HG02981 (cell line): Measurements from ENCODE around the gene DERL2.
"Not testable (repeated sequence)": the region's sequence is repeated elsewhere in the genome, so short reads cannot be mapped to it uniquely, and the experiment has no call there.

Experiments
- ATAC-seq: cut with Tn5 transposase; IDR thresholded peaks from one replicate; pipeline ENCODE4 v1.9.1; 2021; ENCODE audit warnings: mild to moderate bottlenecking, moderate library complexity; ENCODE audit not compliant: unreplicated experiment

The DERL2 gene

DNA sequence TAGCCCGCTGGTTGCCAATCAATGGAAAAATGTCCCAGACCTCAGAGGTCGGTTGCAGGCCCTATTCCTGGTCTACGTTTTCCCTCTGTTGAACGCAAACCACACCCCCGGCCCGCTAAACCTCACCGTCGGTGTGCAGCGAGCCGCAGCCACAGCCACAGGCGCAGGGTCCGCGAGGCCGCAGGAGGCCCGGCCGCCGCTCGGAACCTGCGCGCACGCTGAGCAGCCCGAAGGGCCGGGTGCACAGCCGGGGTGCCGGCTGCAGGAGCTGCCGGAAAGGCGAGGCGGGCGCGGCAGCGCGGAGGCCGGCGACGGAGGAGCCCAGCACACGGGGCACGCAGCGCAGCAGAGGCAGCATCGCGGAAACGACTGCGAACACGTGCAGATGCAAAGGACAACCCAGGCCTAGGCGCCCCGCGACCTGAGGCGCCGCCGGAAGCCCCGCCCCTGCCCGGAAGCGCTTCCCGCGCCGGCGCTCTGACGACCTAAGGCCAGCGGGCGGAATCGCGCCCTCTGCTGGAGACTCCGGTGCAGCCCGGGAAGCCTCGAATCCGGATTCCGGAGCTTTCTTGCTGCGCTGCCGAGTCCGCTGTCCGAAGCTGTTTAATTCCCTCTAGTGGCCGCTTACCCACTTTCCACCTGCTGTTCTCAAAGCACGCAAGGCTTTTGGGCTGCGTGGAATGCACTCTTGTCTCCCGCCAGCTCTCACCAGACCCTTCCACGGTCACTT is 47.1 kb downstream of the DERL2 start, which contains the start of gene C1QBP:
TSS of gene C1QBP (minus strand) at position 440 of the 730 bp plus-strand sequence. CDS start at position 358, 82 bp downstream.
- peak; percentile 73 for ATAC-seq

DNA sequence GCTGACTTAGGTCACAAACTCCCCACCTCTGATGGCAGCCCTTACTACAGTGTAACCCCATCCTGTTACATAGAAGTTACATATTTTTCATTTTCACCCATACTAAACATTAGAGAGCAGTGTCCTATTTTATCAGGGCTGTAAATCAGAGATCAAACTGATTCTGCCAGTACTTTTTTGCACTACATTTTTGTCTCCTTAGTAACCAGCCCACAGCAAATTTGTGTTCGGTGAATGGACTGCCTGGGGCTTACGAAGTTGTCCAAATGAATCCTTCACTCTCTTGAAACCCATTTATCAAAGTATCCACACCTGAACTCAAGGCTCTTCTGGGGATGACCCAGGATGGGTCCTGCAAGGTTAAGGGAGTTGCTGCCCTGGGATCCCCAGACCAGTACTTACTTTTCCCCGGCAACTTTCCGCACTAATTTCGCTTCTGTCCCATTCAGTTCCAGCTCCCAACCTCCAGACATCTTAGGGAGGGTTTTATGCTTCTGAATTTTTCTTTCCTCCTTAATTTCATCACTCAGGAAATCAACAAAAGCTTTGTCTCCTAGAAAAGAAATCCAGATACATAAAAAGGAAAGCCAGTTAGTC is 48.2 kb downstream of the DERL2 start:
- ATAC-seq, result no peak

DNA sequence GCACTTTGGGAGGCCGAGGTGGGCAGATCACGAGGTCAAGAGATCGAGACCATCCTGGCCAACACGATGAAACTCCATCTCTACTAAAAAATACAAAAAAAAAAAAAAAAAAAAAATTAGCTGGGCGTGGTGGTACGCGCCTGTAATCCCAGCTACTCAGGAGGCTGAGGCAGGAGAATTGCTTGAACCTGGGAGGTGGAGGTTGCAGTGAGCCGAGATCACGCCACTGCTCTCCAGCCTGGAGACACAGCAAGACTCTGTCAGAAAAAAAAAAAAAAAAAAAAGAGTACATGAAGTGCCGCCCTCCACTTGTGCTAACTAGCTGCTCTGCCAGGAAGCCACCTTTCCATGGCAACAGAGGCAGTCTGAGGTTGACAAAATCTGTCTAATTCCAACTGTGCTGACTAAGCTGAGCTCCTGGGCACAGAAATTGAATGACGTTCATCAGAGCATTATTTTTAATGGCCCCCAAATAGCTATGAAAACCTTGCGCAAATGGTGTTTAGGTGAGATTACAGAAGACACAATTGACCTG is 50.1 kb downstream of the DERL2 start:
- ATAC-seq, result not testable (repeated sequence)

DNA sequence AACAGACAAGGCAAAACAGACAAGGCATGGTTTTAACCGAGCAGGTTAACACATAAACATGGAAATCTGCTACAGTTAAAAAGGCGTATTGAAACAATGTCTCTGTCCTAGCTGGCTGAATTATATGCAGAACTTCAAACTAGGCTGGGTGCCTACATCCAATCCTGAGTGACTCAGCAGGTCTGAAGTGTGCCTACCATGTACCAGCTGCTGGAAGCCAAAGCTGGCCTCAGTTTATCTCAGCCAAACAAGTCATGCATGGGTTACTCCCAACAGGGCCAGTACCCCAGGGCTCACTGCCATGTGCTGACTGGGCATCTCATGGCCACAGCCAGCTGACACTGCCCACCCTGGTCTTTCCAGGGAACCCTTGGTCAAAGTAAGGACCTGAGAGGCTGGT is 51.0 kb downstream of the DERL2 start:
- no peak for ATAC-seq

DNA sequence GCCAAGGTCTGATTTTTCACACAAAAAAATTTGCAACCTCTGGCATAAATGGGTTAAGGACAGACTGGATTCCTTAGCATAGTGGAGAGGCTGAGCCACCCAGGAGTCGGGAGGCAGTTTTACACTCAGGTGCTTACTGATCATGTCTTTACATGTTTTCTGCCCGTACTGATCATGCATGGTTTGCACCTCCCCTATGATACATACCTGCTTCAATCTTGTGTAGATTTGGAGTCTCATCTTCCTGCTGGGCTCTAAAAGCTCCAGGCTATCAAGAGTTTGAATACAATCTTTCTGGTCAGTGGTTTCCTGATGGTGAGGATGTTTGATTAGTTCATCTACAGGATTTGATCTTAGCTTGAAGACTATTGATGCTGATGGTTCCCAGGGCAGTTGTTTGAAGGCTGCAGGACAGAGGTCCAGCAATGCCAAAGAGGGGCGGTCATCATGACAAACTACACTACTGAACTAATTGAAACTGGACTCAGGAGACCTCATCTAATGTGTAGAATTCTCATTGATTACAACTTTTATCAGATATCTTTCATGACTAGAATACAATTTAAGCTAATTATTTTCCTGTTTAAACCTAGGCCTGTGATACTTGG is 53.9 kb downstream of the DERL2 start:
- ATAC-seq, result no peak

DNA sequence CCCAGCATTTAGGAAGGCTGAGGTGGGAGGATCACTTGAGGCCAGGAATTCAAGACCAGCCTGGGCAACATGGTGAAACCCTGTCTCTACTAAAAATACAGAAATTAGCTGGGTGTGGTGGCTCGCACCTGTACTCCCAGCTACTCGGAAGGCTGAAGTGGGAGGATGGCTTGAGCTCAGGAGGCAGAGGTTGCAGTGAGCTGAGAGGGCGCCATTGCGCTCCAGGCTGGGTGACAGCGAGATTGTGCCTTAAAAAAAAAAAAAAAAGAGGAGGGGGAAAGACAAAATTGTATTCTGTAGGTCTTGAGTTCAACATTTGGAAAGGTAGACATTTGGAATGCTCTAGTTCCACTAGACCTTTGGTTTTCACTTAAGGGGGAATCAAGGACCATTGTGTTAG is 54.7 kb downstream of the DERL2 start:
- ATAC-seq, result not testable (repeated sequence)

DNA sequence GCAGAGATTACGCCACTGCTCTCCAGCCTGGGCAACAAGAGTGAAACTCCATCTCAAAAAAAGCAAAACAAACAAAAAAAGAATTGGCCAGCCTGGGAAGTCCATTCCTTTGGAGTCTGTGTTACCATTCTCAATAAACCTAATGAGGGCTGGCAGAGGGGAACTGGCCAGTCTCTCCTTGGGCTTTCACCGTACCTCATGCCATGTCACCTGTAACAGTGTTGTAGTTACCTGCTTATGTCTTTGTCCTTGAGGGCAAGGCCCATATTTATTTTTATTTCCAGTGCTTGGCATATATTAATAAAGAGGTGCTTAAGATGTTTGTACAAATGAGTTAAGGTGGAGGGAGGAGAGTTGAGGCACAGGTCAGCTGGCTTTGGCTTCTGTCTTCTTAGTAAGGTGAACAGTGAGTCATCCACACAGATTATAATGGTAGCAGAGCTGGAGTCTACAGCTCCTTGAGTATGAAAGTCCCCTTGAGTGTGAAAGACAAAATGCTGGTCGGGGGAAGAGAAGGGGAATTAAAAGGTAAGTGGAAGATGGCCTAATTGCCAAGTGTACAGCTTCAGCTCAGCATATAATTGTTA is 55.5 kb downstream of the DERL2 start:
- ATAC-seq, result no peak

DNA sequence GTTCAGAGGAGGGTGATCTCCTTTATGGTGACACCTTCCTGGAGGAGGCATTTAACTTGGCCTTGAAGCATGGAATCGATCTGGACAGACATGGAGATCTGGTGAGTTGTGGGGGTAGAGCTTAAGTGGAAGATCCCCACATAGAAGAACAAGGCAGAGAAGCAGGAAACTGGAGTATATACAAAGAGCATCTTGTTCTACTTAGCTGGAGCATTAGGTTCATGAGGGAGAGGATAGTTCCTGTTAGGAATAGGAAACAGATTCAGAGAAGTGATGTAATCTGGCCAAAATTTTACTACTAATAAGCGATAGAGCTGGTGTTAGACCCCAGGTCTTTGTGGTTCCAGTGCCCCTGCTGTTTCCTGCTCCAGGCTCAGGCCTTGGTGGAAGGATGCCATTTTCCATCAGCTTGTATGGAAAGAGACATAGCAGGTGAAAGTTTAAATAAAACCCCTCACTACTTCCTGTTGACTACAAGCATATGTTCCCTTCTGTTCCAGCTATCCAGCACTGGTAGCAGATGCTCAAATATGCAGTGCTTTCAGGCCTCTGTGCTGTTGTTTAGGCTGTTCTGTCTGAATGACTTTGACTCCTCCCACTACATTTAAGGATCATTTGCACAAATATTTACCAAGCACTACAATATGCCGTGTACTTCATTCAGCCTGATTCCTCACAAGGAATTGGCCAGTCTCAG is 56.6 kb downstream of the DERL2 start:
- ATAC-seq, result no peak

DNA sequence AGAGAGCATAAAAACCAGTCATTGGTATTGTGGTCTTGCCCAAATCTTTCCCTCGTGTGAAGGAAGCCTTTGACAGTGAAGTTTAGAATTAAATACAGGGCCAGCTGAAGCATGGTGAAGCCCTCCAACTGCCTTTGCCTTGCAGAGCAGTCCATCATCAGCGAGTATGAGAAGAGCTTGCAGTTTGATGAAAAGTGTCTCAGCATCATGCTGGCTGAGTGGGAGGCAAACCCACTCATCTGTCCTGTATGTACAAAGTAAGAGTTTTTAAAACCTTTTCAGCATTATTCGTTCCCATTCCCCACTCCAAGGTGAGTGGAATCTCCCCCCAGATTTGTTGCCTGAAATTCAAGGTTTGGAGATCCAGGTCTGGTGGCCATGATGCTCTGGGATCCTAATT is 60.2 kb downstream of the DERL2 start:
- ATAC-seq, result no peak

DNA sequence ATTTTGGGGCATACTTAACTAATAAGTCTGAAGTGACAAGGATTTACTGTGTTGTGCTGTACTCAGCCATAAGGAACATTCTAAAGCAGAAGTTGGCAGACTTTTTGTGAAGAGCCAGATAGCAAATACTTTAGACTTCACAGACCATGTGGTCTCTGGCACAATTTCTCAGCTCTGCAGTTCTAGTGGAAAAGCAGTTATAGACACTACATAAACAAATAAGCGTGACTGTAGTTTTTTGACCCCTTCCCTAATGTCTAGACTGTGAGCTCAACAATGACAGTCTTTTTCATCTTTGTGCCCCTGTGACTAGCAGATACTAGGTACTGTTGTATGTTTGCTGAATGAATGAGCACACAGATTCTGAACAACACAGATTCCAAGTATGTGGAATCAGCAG is 61.1 kb downstream of the DERL2 start:
- no peak for ATAC-seq

DNA sequence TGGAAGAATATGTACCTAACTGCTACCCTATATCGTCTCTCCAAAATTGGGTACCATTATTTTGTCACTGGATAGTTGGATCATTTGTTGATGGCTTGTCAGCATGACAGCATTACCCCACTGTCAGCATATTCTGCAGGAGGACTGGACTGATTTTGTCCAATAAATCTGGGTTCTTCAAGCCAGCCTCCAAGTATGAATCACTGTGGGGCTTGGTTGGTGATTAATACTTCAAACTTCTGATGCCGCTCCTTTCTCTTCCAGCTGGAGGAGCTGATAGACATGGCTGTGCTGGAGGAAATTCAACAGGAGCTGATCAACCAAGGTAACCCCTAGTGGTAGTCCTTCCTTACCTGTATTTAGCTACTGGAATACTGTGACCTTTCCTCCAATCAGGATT is 63.5 kb downstream of the DERL2 start:
- no peak for ATAC-seq
